ENCODE measurements around the gene GSAP.

- TF ChIP-seq CTCF (IDR thresholded peaks at IDR 0.05 in 8 of 11, conservative IDR thresholded peaks at IDR 0.05 in 3 of 11) (no peak), POLR2A (IDR thresholded peaks at IDR 0.05) (no peak), POLR2AphosphoS5 (IDR thresholded peaks at IDR 0.05) (no peak)
These were observed 67.0 kb downstream of the GSAP start for GRCh38 chr7:77349141-77349540.
